Calu3 (cell line): ENCODE measurements around the gene ELL. TPM values are rescaled to one million over a fixed set of nuclear protein-coding genes. Genes with fewer than 3 reads are reported as not detected.
"Not testable (repeated sequence)": the region's sequence is repeated elsewhere in the genome, so short reads cannot be mapped to it uniquely, and the experiment has no call there.

Experiments
- BruUV-seq: library from RNA; stranded (reverse); fragments of 400-500 nt; replicated peaks from 2 replicates; lab custom pipeline; 2021; lab: Mats Ljungman, UMichigan
- CTCF ChIA-PET: fragments of 300-600 bp; sonication (Branson Sonifier 250); formaldehyde crosslinking; loops from one replicate; lab custom pipeline; 2022; ENCODE audit warnings: antibody characterized with exemption; lab: Charles Lee
- DNase-seq: peaks from one replicate; pipeline ENCODE4 v3.0.0; 2022
- H3K27ac Mint-ChIP-seq: one replicate; pipeline ENCODE4 v1.8.0; 2022; ENCODE audit warnings: mixed read lengths; ENCODE audit not compliant: unreplicated experiment
- H3K27me3 Mint-ChIP-seq: one replicate; pipeline ENCODE4 v1.8.0; 2022; ENCODE audit warnings: mixed read lengths; ENCODE audit not compliant: unreplicated experiment
- H3K36me3 Mint-ChIP-seq: one replicate; pipeline ENCODE4 v1.8.0; 2022; ENCODE audit warnings: mild to moderate bottlenecking, moderate library complexity, mixed read lengths; ENCODE audit not compliant: insufficient read depth, unreplicated experiment
- H3K4me1 Mint-ChIP-seq: one replicate; pipeline ENCODE4 v1.8.0; 2022; ENCODE audit warnings: mild to moderate bottlenecking, low read depth, mixed read lengths; ENCODE audit not compliant: unreplicated experiment
- H3K4me3 Mint-ChIP-seq: one replicate; pipeline ENCODE4 v1.8.0; 2022; ENCODE audit warnings: mild to moderate bottlenecking, low read depth, moderate library complexity, mixed read lengths; ENCODE audit not compliant: unreplicated experiment
- H3K9me3 Mint-ChIP-seq: one replicate; pipeline ENCODE4 v1.8.0; 2022; ENCODE audit warnings: low read depth, mixed read lengths; ENCODE audit not compliant: unreplicated experiment
- intact Hi-C: fragments of 100-400 bp; cut with micrococcal nuclease; formaldehyde crosslinking; loops from one replicate; pipeline ENCODE4 v1.10.0; 2022; ENCODE audit not compliant: unreplicated experiment
- total RNA-seq: library from RNA; stranded (reverse); gene quantifications from 2 replicates; pipeline ENCODE4 v1.2.3, GENCODE V29; 2022
- TF ChIP-seq, protein P1 (sequence below): fragments of 200-600 bp; IDR thresholded peaks from one replicate; pipeline ENCODE4 v1.8.0; 2022; ENCODE audit warnings: antibody characterized with exemption; ENCODE audit not compliant: unreplicated experiment

ELL gene
- total RNA-seq, 1 experiment from 2014 or later, result 11.0 TPM

- Mint-ChIP-seq H3K4me3 (no peak overlapping the region), H3K27me3 (no peaks in the 10 kb centered on the region), H3K36me3 (peaks cover 55% of the 10 kb centered on the region), H3K4me1 (peaks cover 25% of the 10 kb centered on the region), H3K27ac (no peak overlapping the region), H3K9me3 (no peaks in the 10 kb centered on the region)
- peak; percentile 31 for DNase-seq
- CTCF ChIA-PET, result interaction anchor here (0.5 to 0.6 kb wide), 2 partner anchors 407 to 424 kb away, joined by 3 read pairs; partner anchors contain the start of gene ARRDC2
- intact Hi-C loops, result loop anchor here (10.0 kb wide), 1 partner anchor 140 kb away; the partner anchor contains the start of gene IQCN
- BruUV-seq, result no TSS peak
- TF ChIP-seq, protein P1, sequence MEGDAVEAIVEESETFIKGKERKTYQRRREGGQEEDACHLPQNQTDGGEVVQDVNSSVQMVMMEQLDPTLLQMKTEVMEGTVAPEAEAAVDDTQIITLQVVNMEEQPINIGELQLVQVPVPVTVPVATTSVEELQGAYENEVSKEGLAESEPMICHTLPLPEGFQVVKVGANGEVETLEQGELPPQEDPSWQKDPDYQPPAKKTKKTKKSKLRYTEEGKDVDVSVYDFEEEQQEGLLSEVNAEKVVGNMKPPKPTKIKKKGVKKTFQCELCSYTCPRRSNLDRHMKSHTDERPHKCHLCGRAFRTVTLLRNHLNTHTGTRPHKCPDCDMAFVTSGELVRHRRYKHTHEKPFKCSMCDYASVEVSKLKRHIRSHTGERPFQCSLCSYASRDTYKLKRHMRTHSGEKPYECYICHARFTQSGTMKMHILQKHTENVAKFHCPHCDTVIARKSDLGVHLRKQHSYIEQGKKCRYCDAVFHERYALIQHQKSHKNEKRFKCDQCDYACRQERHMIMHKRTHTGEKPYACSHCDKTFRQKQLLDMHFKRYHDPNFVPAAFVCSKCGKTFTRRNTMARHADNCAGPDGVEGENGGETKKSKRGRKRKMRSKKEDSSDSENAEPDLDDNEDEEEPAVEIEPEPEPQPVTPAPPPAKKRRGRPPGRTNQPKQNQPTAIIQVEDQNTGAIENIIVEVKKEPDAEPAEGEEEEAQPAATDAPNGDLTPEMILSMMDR, result no peak
Observed at GRCh38 chr19:18414504-18415177, 107.2 kb downstream of the ELL start.

GRCh38 chr19:18412610-18413239 is 109.1 kb downstream of the ELL start:
- H3K27ac Mint-ChIP-seq, result no peak overlapping the region
- H3K4me1 Mint-ChIP-seq, result peaks cover 17% of the 10 kb centered on the region
- TF ChIP-seq, protein P1, result no peak
- H3K9me3 Mint-ChIP-seq, result no peaks in the 10 kb centered on the region
- CTCF ChIA-PET, result interaction anchor here (0.6 kb wide), 1 partner anchor 124 kb away, joined by 4 read pairs; no protein-coding TSS in a partner anchor
- DNase-seq, result no peak
- intact Hi-C loops, result loop anchor here (10.0 kb wide), 1 partner anchor 138 kb away; the partner anchor contains the start of gene IQCN
- H3K4me3 Mint-ChIP-seq, result no peak overlapping the region
- H3K36me3 Mint-ChIP-seq, result peaks cover 37% of the 10 kb centered on the region
- H3K27me3 Mint-ChIP-seq, result no peaks in the 10 kb centered on the region
- BruUV-seq, result no TSS peak

DNA sequence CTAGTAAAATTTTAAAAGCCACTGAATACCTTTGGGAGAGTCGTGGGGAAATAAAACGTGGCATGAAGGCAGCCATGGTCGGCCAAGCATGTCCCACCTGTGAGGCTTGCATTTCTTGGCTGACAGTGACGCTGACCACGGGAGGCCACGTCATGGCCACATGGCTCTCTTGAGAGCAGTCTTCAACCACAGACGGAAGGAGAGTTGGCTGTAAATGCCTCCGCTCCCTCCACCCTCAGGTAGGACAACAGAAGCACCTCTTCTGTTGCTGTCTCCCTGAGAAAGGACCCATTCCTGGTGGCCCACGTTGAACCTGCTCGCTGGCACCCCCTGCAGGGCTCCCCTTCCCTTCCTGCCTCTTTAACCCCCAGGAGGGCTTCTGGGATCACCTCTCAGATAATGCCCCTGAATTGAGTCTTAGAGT is 113.8 kb downstream of the ELL start:
- H3K27me3 Mint-ChIP-seq, result no peaks in the 10 kb centered on the region
- peaks cover 23% of the 10 kb centered on the region for H3K36me3 Mint-ChIP-seq
- intact Hi-C loops, result no loop called here
- no peaks in the 10 kb centered on the region for H3K9me3 Mint-ChIP-seq
- peak; percentile 52 for DNase-seq
- BruUV-seq, result no TSS peak
- no peak overlapping the region for H3K27ac Mint-ChIP-seq
- CTCF ChIA-PET, result no interaction called here
- H3K4me3 Mint-ChIP-seq, result no peak overlapping the region
- H3K4me1 Mint-ChIP-seq, result peaks cover 6% of the 10 kb centered on the region
- TF ChIP-seq, protein P1, result peak; percentile 32

GRCh38 chr19:18406749-18407148 is 115.1 kb downstream of the ELL start:
- Mint-ChIP-seq H3K4me3 (no peak overlapping the region), H3K4me1 (peaks cover 19% of the 10 kb centered on the region), H3K27me3 (no peaks in the 10 kb centered on the region), H3K9me3 (no peaks in the 10 kb centered on the region), H3K27ac (no peak overlapping the region), H3K36me3 (peaks cover 21% of the 10 kb centered on the region)
- no peak for DNase-seq
- TF ChIP-seq, protein P1, result no peak
- intact Hi-C loops, result no loop called here
- CTCF ChIA-PET, result interaction anchor here (1.0 kb wide), 1 partner anchor 21 kb away, joined by 3 read pairs; the partner anchor contains the start of gene GDF15
- no TSS peak for BruUV-seq

GRCh38 chr19:18405754-18406153 is 116.1 kb downstream of the ELL start:
- H3K27me3 Mint-ChIP-seq, intact Hi-C loops, BruUV-seq, H3K4me3 Mint-ChIP-seq, DNase-seq, H3K9me3 Mint-ChIP-seq, H3K27ac Mint-ChIP-seq: not testable (repeated sequence)
- peaks cover 23% of the 10 kb centered on the region for H3K36me3 Mint-ChIP-seq
- CTCF ChIA-PET, result interaction anchor here (0.7 to 1.0 kb wide), 2 partner anchors 20 to 80 kb away, joined by 3 to 5 read pairs; partner anchors contain the start of gene GDF15
- H3K4me1 Mint-ChIP-seq, result peaks cover 24% of the 10 kb centered on the region

DNA sequence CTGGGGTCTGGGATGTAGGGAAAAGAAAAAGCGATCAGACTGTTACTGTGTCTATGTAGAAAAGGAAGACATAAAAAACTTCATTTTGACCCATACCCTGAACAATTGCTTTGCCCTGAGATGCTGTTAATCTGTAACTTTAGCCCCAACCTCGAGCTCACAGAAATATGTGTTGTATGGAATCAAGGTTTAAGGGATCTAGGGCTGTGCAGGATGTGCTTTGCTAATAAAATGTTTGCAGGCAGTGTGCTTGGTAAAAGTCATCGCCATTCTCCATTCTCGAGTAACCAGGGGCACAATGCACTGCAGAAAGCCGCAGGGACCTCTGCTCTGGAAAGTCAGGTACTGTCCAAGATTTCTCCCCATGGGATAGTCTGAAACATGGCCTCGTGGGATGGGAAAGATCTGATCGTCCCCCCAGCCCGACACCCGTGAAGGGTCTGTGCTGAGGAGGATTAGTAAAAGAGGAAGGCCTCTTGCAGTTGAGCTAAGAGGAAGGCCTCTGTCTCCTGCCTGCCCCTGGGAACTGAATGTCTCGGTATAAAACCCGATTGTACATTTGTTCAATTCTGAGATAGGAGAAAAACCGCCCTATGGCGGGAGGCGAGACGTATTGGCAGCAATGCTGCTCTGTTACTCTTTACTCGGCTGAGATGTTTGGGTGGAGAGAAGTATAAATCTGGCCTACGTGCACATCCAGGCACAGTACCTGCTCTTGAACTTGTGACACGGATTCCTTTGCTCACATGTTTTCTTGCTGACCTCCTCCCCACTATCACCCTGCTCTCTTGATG is 119.2 kb downstream of the ELL start:
- H3K9me3 Mint-ChIP-seq, intact Hi-C loops, H3K27me3 Mint-ChIP-seq, DNase-seq: not testable (repeated sequence)
- TSS peak; percentile 75 for BruUV-seq
- peak overlapping the region; percentile 63 for H3K27ac Mint-ChIP-seq
- peaks cover 24% of the 10 kb centered on the region for H3K4me1 Mint-ChIP-seq
- CTCF ChIA-PET, result interaction anchor here (1.1 to 1.6 kb wide), 3 partner anchors 17 to 123 kb away, joined by 5 to 6 read pairs (median 5); partner anchors contain the start of gene GDF15
- H3K4me3 Mint-ChIP-seq, result peak overlapping the region; percentile 65
- peaks cover 20% of the 10 kb centered on the region for H3K36me3 Mint-ChIP-seq
